Coronary artery (tissue), 2 donors: Measurements from ENCODE around the gene PTPN13.

Experiments used
- DNase-seq: peaks from one replicate; pipeline ENCODE4 v3.0.0-alpha.2; 2017; ENCODE audit warnings: low spot score
- H3K27ac ChIP-seq, 2 donors: fragments of 200-600 bp; sonication (generic); one replicate each; pipeline ENCODE4 v1.5.1; 2016 to 2019
- H3K4me3 ChIP-seq: fragments of 200-600 bp; sonication (generic); 2 replicates; pipeline ENCODE4 v1.5.1; 2016; ENCODE audit warnings: mild to moderate bottlenecking, moderate library complexity
- CTCF ChIP-seq: fragments of 200-600 bp; sonication (generic); IDR thresholded peaks from one replicate; pipeline ENCODE4 v1.5.1; 2019; ENCODE audit warnings: antibody characterized with exemption

PTPN13 gene

GRCh38 chr4:86587381-86588140 lies 6.6 kb upstream of the PTPN13 start:
- Histone ChIP-seq H3K4me3 (no peak overlapping the region), H3K27ac (peak overlapping the region in 1 of 2 donors; percentile 50)
- no peak for DNase-seq
- TF ChIP-seq CTCF, result no peak

- Histone ChIP-seq H3K27ac (peak overlapping the region; percentile 61 to 97), H3K4me3 (peak overlapping the region; percentile 87)
- DNase-seq, result no peak
- TF ChIP-seq CTCF, result no peak
Observed at GRCh38 chr4:86592553-86593249, 1.4 kb upstream of the PTPN13 start.

- Histone ChIP-seq H3K4me3 (peak overlapping the region; percentile 87), H3K27ac (peak overlapping the region; percentile 61 to 97)
- peak; percentile 77 for DNase-seq
- TF ChIP-seq CTCF, result no peak
Observed at GRCh38 chr4:86594559-86595425, 677 bp downstream of the PTPN13 start.

DNA sequence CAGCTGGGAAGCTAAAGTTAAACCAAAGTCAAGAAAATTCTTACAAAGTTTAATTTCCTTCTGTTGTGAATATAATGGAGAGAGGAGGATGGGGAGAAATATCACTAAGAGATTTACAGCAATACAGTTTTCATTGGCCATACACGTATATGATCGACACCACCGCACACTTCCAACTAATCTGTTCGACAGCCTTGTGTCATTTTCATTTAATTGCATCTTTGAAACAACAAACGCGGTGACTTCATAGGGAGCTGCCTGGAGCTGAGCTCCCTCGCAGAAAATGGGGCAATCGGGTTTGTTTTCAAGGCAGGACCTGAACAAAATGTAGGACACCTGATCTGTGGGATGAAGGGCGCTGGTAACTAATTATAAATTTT lies 1.3 kb downstream of the PTPN13 start:
- no peak for TF ChIP-seq CTCF
- Histone ChIP-seq H3K4me3 (peak overlapping the region; percentile 87), H3K27ac (peak overlapping the region; percentile 61 to 97)
- no peak for DNase-seq

DNA sequence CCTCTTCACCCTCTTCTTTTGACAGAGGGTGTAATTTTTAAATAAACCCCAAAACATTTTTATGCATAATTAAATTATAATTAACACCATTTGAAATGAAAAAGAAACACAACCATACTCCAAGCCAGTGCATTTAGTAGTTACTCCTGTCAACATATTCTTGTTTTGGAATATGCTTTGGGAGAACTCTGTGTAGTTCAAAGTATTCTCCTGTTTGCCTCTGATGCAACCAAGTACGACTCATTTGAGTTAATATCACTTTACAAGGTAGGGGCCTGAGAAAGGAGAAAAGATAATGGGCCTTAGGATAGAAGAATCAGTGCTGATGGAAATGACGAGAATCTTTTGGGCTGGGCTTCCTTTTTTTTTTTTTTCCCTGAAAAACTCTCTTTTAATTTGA lies 2.7 kb downstream of the PTPN13 start:
- H3K4me3 ChIP-seq, result peak overlapping the region; percentile 87
- DNase-seq, result no peak
- TF ChIP-seq CTCF, result no peak
- no peak overlapping the region for H3K27ac ChIP-seq

- H3K4me3 ChIP-seq, result no peak overlapping the region
- TF ChIP-seq CTCF, result no peak
Observed at GRCh38 chr4:86600007-86600653, 6.0 kb downstream of the PTPN13 start.

More at GRCh38 chr4:86600007-86600653, 6.0 kb downstream of the PTPN13 start:
- DNase-seq, result no peak
- no peak overlapping the region for H3K27ac ChIP-seq
